ENCODE measurements around the gene DNAJC18.
A peak's percentile ranks its signal among the peaks of the same experiment; 100 is the strongest.
"Not testable (repeated sequence)": the region's sequence is repeated elsewhere in the genome, so short reads cannot be mapped to it uniquely, and the experiment has no call there.

Gene DNAJC18

GRCh38 chr5:139425497-139425896 lies 13.8 kb downstream of the DNAJC18 start:
- DNase-seq, result no peak

- peak; percentile 48 for DNase-seq
Observed at GRCh38 chr5:139422307-139422893, 16.9 kb downstream of the DNAJC18 start.

GRCh38 chr5:139419226-139420192 lies 19.8 kb downstream of the DNAJC18 start:
- DNase-seq, result no peak

GRCh38 chr5:139418793-139419192 lies 20.5 kb downstream of the DNAJC18 start:
- DNase-seq, result no peak

- DNase-seq, result no peak
Observed at GRCh38 chr5:139417214-139417613, 22.1 kb downstream of the DNAJC18 start.

- no peak for DNase-seq
Observed at GRCh38 chr5:139416651-139417050, 22.7 kb downstream of the DNAJC18 start.

GRCh38 chr5:139415869-139416268 lies 23.5 kb downstream of the DNAJC18 start:
- DNase-seq, result no peak

GRCh38 chr5:139415221-139415861 lies 24.0 kb downstream of the DNAJC18 start:
- DNase-seq, result no peak

GRCh38 chr5:139414581-139415130 lies 24.7 kb downstream of the DNAJC18 start:
- DNase-seq, result no peak

- no peak for DNase-seq
Observed at GRCh38 chr5:139413963-139414362, 25.4 kb downstream of the DNAJC18 start.

- no peak for DNase-seq
Observed at GRCh38 chr5:139413153-139413552, 26.2 kb downstream of the DNAJC18 start.

- no peak for DNase-seq
Observed at GRCh38 chr5:139410993-139411828, 28.1 kb downstream of the DNAJC18 start.

GRCh38 chr5:139410121-139410992 lies 29.0 kb downstream of the DNAJC18 start:
- DNase-seq, result no peak

GRCh38 chr5:139409116-139409515 lies 30.2 kb downstream of the DNAJC18 start:
- not testable (repeated sequence) for DNase-seq

GRCh38 chr5:139408191-139408590 lies 31.1 kb downstream of the DNAJC18 start:
- DNase-seq, result no peak

GRCh38 chr5:139407517-139407916 lies 31.8 kb downstream of the DNAJC18 start:
- DNase-seq, result no peak

GRCh38 chr5:139406963-139407362 lies 32.4 kb downstream of the DNAJC18 start:
- no peak for DNase-seq

- no peak for DNase-seq
Observed at GRCh38 chr5:139404484-139404840, 34.9 kb downstream of the DNAJC18 start.

GRCh38 chr5:139403787-139404483 lies 35.4 kb downstream of the DNAJC18 start, which contains the start of gene SPATA24:
TSS of gene SPATA24 (minus strand) at chr5:139404089. CDS start at chr5:139404060, 29 bp downstream.
- peak; percentile 96 for DNase-seq

- no peak for DNase-seq
Observed at GRCh38 chr5:139403418-139403786, 35.9 kb downstream of the DNAJC18 start.
